WTC11 (cell line): Measurements from ENCODE around the gene GABPB2. TPM values are rescaled to one million over a fixed set of nuclear protein-coding genes. Genes with fewer than 3 reads are reported as not detected.

Experiments used
- ATAC-seq: fragments of 200-7000 bp; cut with Tn5 transposase; 2 replicates; pipeline ENCODE4 v1.10.0; 2021; ENCODE audit warnings: mild to moderate bottlenecking, moderate library complexity
- CTCF ChIA-PET: fragments of 300-600 bp; sonication (Branson Sonifier 250); formaldehyde crosslinking; loops from one replicate; lab custom pipeline; 2021; ENCODE audit warnings: antibody characterized with exemption; lab: Charles Lee
- POLR2A ChIA-PET: fragments of 350-600 bp; sonication (Branson Sonifier 250); formaldehyde crosslinking; loops from one replicate; lab custom pipeline; 2021; ENCODE audit warnings: antibody characterized with exemption; lab: Charles Lee
- DNase-seq: peaks from one replicate; pipeline ENCODE4 v3.0.0; 2021; ENCODE audit warnings: low spot score
- H3K27ac Mint-ChIP-seq: 2 replicates; pipeline ENCODE4 v1.8.0; 2021; ENCODE audit warnings: mixed read lengths
- H3K27me3 Mint-ChIP-seq: 2 replicates; pipeline ENCODE4 v1.8.0; 2021; ENCODE audit warnings: low read depth, mild to moderate bottlenecking, moderate library complexity, mixed read lengths
- H3K36me3 Mint-ChIP-seq: 2 replicates; pipeline ENCODE4 v1.8.0; 2021; ENCODE audit warnings: mixed read lengths
- H3K4me1 Mint-ChIP-seq: 2 replicates; pipeline ENCODE4 v1.8.0; 2022; ENCODE audit warnings: mixed read lengths
- H3K4me3 Mint-ChIP-seq: 2 replicates; pipeline ENCODE4 v1.8.0; 2021; ENCODE audit warnings: mild to moderate bottlenecking, moderate library complexity, mixed read lengths
- H3K9me3 Mint-ChIP-seq: 2 replicates; pipeline ENCODE4 v1.8.0; 2021; ENCODE audit warnings: mixed read lengths
- E2F1 ChIP-seq: sonication (generic); formaldehyde crosslinking; IDR thresholded peaks from 2 replicates; pipeline ENCODE4 v1.8.0; 2022; ENCODE audit warnings: mild to moderate bottlenecking, missing genetic modification reagents
- FOXJ3 ChIP-seq: sonication (generic); formaldehyde crosslinking; IDR thresholded peaks from 2 replicates; pipeline ENCODE4 v1.9.0; 2021; ENCODE audit warnings: missing genetic modification reagents, mild to moderate bottlenecking, borderline replicate concordance
- FOXK1 ChIP-seq: sonication (generic); formaldehyde crosslinking; IDR thresholded peaks from 2 replicates; pipeline ENCODE4 v1.8.0; 2022; ENCODE audit warnings: mild to moderate bottlenecking, moderate library complexity, missing genetic modification reagents
- GTF2I ChIP-seq: fragments of 250-450 bp; sonication (Bioruptor Pico); conservative IDR thresholded peaks from 2 replicates; pipeline ENCODE4 v1.4.0; 2021; ENCODE audit warnings: mild to moderate bottlenecking
- HMGA2 ChIP-seq: fragments of 250-450 bp; sonication (Bioruptor Pico); IDR thresholded peaks from 2 replicates; pipeline ENCODE4 v1.4.0; 2021; ENCODE audit warnings: mild to moderate bottlenecking, moderate library complexity
- IRF1 ChIP-seq: sonication (generic); formaldehyde crosslinking; IDR thresholded peaks from 2 replicates; pipeline ENCODE4 v1.8.0; 2023; ENCODE audit warnings: missing genetic modification reagents
- JAZF1 ChIP-seq: fragments of 250-450 bp; sonication (Bioruptor Pico); IDR thresholded peaks from 2 replicates; pipeline ENCODE4 v1.9.0; 2021; ENCODE audit warnings: moderate library complexity, mild to moderate bottlenecking, inconsistent platforms
- JUN ChIP-seq: sonication (generic); formaldehyde crosslinking; IDR thresholded peaks from 2 replicates; pipeline ENCODE4 v1.8.0; 2023; ENCODE audit warnings: mild to moderate bottlenecking, missing genetic modification reagents
- PRDM15 ChIP-seq: sonication (generic); formaldehyde crosslinking; IDR thresholded peaks from 2 replicates; pipeline ENCODE4 v1.8.0; 2022; ENCODE audit warnings: missing genetic modification reagents
- RORB ChIP-seq: fragments of 250-450 bp; sonication (Bioruptor Pico); IDR thresholded peaks from 2 replicates; pipeline ENCODE4 v1.9.0; 2021; ENCODE audit warnings: mild to moderate bottlenecking
- TEAD1 ChIP-seq: sonication (generic); formaldehyde crosslinking; IDR thresholded peaks from 2 replicates; pipeline ENCODE4 v1.8.0; 2022; ENCODE audit warnings: mild to moderate bottlenecking, missing genetic modification reagents
- USF2 ChIP-seq: sonication (generic); formaldehyde crosslinking; IDR thresholded peaks from 2 replicates; pipeline ENCODE4 v1.8.1; 2023; ENCODE audit warnings: mild to moderate bottlenecking, missing genetic modification reagents, moderate library complexity
- ZNF121 ChIP-seq: sonication (generic); formaldehyde crosslinking; IDR thresholded peaks from 2 replicates; pipeline ENCODE4 v1.8.0; 2023; ENCODE audit warnings: missing genetic modification reagents
- ZNF263 ChIP-seq: sonication (generic); formaldehyde crosslinking; IDR thresholded peaks from 2 replicates; pipeline ENCODE4 v1.8.1; 2022; ENCODE audit warnings: low read depth, mild to moderate bottlenecking, moderate library complexity, missing genetic modification reagents
- ZNF396 ChIP-seq: fragments of 250-450 bp; sonication (Bioruptor Pico); IDR thresholded peaks from 2 replicates; pipeline ENCODE4 v1.8.0; 2021; ENCODE audit warnings: mild to moderate bottlenecking, moderate library complexity, borderline replicate concordance
- ZNF671 ChIP-seq: fragments of 250-450 bp; sonication (Bioruptor Pico); IDR thresholded peaks from 2 replicates; pipeline ENCODE4 v1.8.0; 2021; ENCODE audit warnings: mild to moderate bottlenecking
- total RNA-seq: library from RNA; stranded (reverse); gene quantifications from 3 replicates; pipeline ENCODE4 v1.2.3, GENCODE V29; 2021

GABPB2 gene
- total RNA-seq, 1 experiment from 2014 or later, result 1.7 TPM

- no peak for TF ChIP-seq ZNF263 (CRISPR knock-in tag)
- TF ChIP-seq ZNF121 (CRISPR knock-in tag), result no peak
- no peak for TF ChIP-seq ZNF396 (CRISPR knock-in tag)
- TF ChIP-seq JAZF1 (CRISPR knock-in tag), result no peak
- TF ChIP-seq GTF2I (CRISPR knock-in tag), result no peak
- TF ChIP-seq E2F1 (CRISPR knock-in tag), result no peak
- TF ChIP-seq JUN (CRISPR knock-in tag), result no peak
- TF ChIP-seq RORB, result no peak
- TF ChIP-seq FOXJ3 (CRISPR knock-in tag), result no peak
- TF ChIP-seq HMGA2 (CRISPR knock-in tag), result no peak
- TF ChIP-seq TEAD1, result no peak
- TF ChIP-seq, all 79 proteins: peak for 0
Observed at GRCh38 chr1:151158326-151158725, 87.8 kb downstream of the GABPB2 start (continued).

GRCh38 chr1:151158751-151159251 lies 88.2 kb downstream of the GABPB2 start:
- no peak for DNase-seq
- H3K36me3 Mint-ChIP-seq, result peaks cover 24% of the 10 kb centered on the region
- H3K27ac Mint-ChIP-seq, result peak overlapping the region; percentile 54
- H3K27me3 Mint-ChIP-seq, result no peaks in the 10 kb centered on the region
- H3K4me1 Mint-ChIP-seq, result peaks cover 8% of the 10 kb centered on the region
- H3K4me3 Mint-ChIP-seq, result no peak overlapping the region
- ChIA-PET POLR2A (no interaction called here), CTCF (interaction anchor here (1.0 to 6.9 kb wide), 6 partner anchors 16 to 87 kb away, joined by 3 to 167 read pairs (median 3); no protein-coding TSS in a partner anchor)
- peak; percentile 22; the same call in 1 of the 2 replicates for ATAC-seq
- TF ChIP-seq RORB, result no peak
- TF ChIP-seq USF2 (CRISPR knock-in tag), result peak; percentile 11; the same call in 1 of the 2 replicates
- H3K9me3 Mint-ChIP-seq, result no peaks in the 10 kb centered on the region

- Mint-ChIP-seq H3K27me3 (no peaks in the 10 kb centered on the region), H3K36me3 (peaks cover 24% of the 10 kb centered on the region), H3K4me3 (no peak overlapping the region), H3K27ac (peak overlapping the region; percentile 54), H3K4me1 (peaks cover 11% of the 10 kb centered on the region), H3K9me3 (no peaks in the 10 kb centered on the region)
- POLR2A ChIA-PET, result no interaction called here
- TF ChIP-seq FOXK1 (CRISPR knock-in tag), result no peak
- no peak for TF ChIP-seq PRDM15
- TF ChIP-seq HMGA2 (CRISPR knock-in tag), result no peak
- no peak for TF ChIP-seq ZNF671
- no peak for TF ChIP-seq IRF1 (CRISPR knock-in tag)
- no peak for ATAC-seq
- no peak for DNase-seq
- CTCF ChIA-PET, result interaction anchor here (1.0 to 6.9 kb wide), 6 partner anchors 17 to 88 kb away, joined by 3 to 167 read pairs (median 3); no protein-coding TSS in a partner anchor
Observed at GRCh38 chr1:151159373-151159772, 88.8 kb downstream of the GABPB2 start.
